Activated naive CD8-positive, alpha-beta T cell treated with anti-CD3 and anti-CD28 coated beads, Interleukin-2, amount 50 U/mL, for 24 hours (primary cell): ENCODE data around the gene KLHDC10.
"Not testable (repeated sequence)": the region's sequence is repeated elsewhere in the genome, so short reads cannot be mapped to it uniquely, and the experiment has no call there.

Experiments used
- ATAC-seq: fragments of 150-1000 bp; cut with Tn5 transposase; one replicate; pipeline ENCODE4 v1.10.0; 2021
- DNase-seq: peaks from one replicate; pipeline ENCODE4 v3.0.0; 2021
- H3K27ac Mint-ChIP-seq: one replicate; pipeline ENCODE4 v1.8.0; 2021; ENCODE audit warnings: mild to moderate bottlenecking, mixed read lengths
- H3K27me3 Mint-ChIP-seq: one replicate; pipeline ENCODE4 v1.8.0; 2021; ENCODE audit warnings: mixed read lengths
- H3K36me3 Mint-ChIP-seq: one replicate; pipeline ENCODE4 v1.8.0; 2021; ENCODE audit warnings: low read depth, mixed read lengths
- H3K4me1 Mint-ChIP-seq: one replicate; pipeline ENCODE4 v1.8.0; 2021; ENCODE audit warnings: mixed read lengths
- H3K4me3 Mint-ChIP-seq: one replicate; pipeline ENCODE4 v1.8.0; 2021; ENCODE audit warnings: mild to moderate bottlenecking, moderate library complexity, mixed read lengths
- H3K9me3 Mint-ChIP-seq: one replicate; pipeline ENCODE4 v1.8.0; 2021; ENCODE audit warnings: mixed read lengths

Gene KLHDC10

GRCh38 chr7:130118801-130119200, 48.5 kb downstream of the KLHDC10 start:
- peaks cover 19% of the 10 kb centered on the region for H3K36me3 Mint-ChIP-seq
- no peak overlapping the region for H3K27ac Mint-ChIP-seq
- DNase-seq (no peak), ATAC-seq (no peak)
- H3K4me1 Mint-ChIP-seq: peaks cover 6% of the 10 kb centered on the region
- no peaks in the 10 kb centered on the region for H3K27me3 Mint-ChIP-seq
- no peak overlapping the region for H3K4me3 Mint-ChIP-seq
- H3K9me3 Mint-ChIP-seq: no peaks in the 10 kb centered on the region

GRCh38 chr7:130123501-130123900, 53.2 kb downstream of the KLHDC10 start:
- Mint-ChIP-seq H3K27ac (no peak overlapping the region), H3K4me3 (no peak overlapping the region), H3K36me3 (peaks cover 28% of the 10 kb centered on the region), H3K4me1 (no peaks in the 10 kb centered on the region), H3K9me3 (no peaks in the 10 kb centered on the region), H3K27me3 (no peaks in the 10 kb centered on the region)
- no peak for DNase-seq
- no peak for ATAC-seq

- Mint-ChIP-seq H3K27ac (no peak overlapping the region), H3K27me3 (no peaks in the 10 kb centered on the region), H3K9me3 (no peaks in the 10 kb centered on the region), H3K4me1 (no peaks in the 10 kb centered on the region), H3K4me3 (no peak overlapping the region), H3K36me3 (peaks cover 37% of the 10 kb centered on the region)
- no peak for ATAC-seq
- no peak for DNase-seq
These were observed 54.4 kb downstream of the KLHDC10 start for GRCh38 chr7:130124711-130125110.

- not testable (repeated sequence) for DNase-seq, H3K4me3 Mint-ChIP-seq, H3K4me1 Mint-ChIP-seq, H3K27ac Mint-ChIP-seq, H3K9me3 Mint-ChIP-seq, H3K27me3 Mint-ChIP-seq, ATAC-seq
- H3K36me3 Mint-ChIP-seq: peaks cover 45% of the 10 kb centered on the region
These were observed 56.5 kb downstream of the KLHDC10 start for GRCh38 chr7:130126840-130127239.

- Mint-ChIP-seq H3K4me1 (no peaks in the 10 kb centered on the region), H3K27ac (no peak overlapping the region), H3K36me3 (peaks cover 45% of the 10 kb centered on the region), H3K4me3 (no peak overlapping the region), H3K27me3 (no peaks in the 10 kb centered on the region), H3K9me3 (no peaks in the 10 kb centered on the region)
- no peak for ATAC-seq
- no peak for DNase-seq
These were observed 57.1 kb downstream of the KLHDC10 start for GRCh38 chr7:130127404-130127803.

- Mint-ChIP-seq H3K27ac (no peak overlapping the region), H3K9me3 (no peaks in the 10 kb centered on the region), H3K36me3 (peaks cover 43% of the 10 kb centered on the region), H3K4me1 (no peaks in the 10 kb centered on the region), H3K4me3 (no peak overlapping the region), H3K27me3 (no peaks in the 10 kb centered on the region)
- no peak for ATAC-seq
- DNase-seq: no peak
These were observed 57.5 kb downstream of the KLHDC10 start for GRCh38 chr7:130127821-130128317.

GRCh38 chr7:130129011-130129411, 58.7 kb downstream of the KLHDC10 start:
- Mint-ChIP-seq H3K9me3 (no peaks in the 10 kb centered on the region), H3K27me3 (no peaks in the 10 kb centered on the region), H3K27ac (no peak overlapping the region), H3K4me1 (no peaks in the 10 kb centered on the region), H3K36me3 (peaks cover 39% of the 10 kb centered on the region), H3K4me3 (no peak overlapping the region)
- ATAC-seq (no peak), DNase-seq (no peak)

- H3K36me3 Mint-ChIP-seq: peaks cover 37% of the 10 kb centered on the region
- no peaks in the 10 kb centered on the region for H3K27me3 Mint-ChIP-seq
- H3K27ac Mint-ChIP-seq: no peak overlapping the region
- peaks cover 7% of the 10 kb centered on the region for H3K4me1 Mint-ChIP-seq
- H3K4me3 Mint-ChIP-seq: no peak overlapping the region
- no peaks in the 10 kb centered on the region for H3K9me3 Mint-ChIP-seq
- DNase-seq: no peak
- ATAC-seq: no peak
These were observed 61.0 kb downstream of the KLHDC10 start for GRCh38 chr7:130131191-130131834.

GRCh38 chr7:130131964-130132875, 61.9 kb downstream of the KLHDC10 start:
- ATAC-seq: no peak

GRCh38 chr7:130133029-130133782, 62.9 kb downstream of the KLHDC10 start:
- H3K4me3 Mint-ChIP-seq: no peak overlapping the region
- DNase-seq (no peak), ATAC-seq (no peak)
- H3K4me1 Mint-ChIP-seq: peaks cover 12% of the 10 kb centered on the region
- no peak overlapping the region for H3K27ac Mint-ChIP-seq
- H3K27me3 Mint-ChIP-seq: no peaks in the 10 kb centered on the region
- no peaks in the 10 kb centered on the region for H3K9me3 Mint-ChIP-seq
- peaks cover 31% of the 10 kb centered on the region for H3K36me3 Mint-ChIP-seq

More at GRCh38 chr7:130131964-130132875, 61.9 kb downstream of the KLHDC10 start:
- DNase-seq: no peak
- Mint-ChIP-seq H3K36me3 (peaks cover 32% of the 10 kb centered on the region), H3K4me3 (no peak overlapping the region), H3K4me1 (peaks cover 12% of the 10 kb centered on the region), H3K27me3 (no peaks in the 10 kb centered on the region), H3K9me3 (no peaks in the 10 kb centered on the region), H3K27ac (no peak overlapping the region)

- H3K9me3 Mint-ChIP-seq: no peaks in the 10 kb centered on the region
- ATAC-seq (no peak), DNase-seq (no peak)
- peaks cover 25% of the 10 kb centered on the region for H3K36me3 Mint-ChIP-seq
- H3K4me1 Mint-ChIP-seq: peaks cover 12% of the 10 kb centered on the region
- no peaks in the 10 kb centered on the region for H3K27me3 Mint-ChIP-seq
- no peak overlapping the region for H3K27ac Mint-ChIP-seq
- no peak overlapping the region for H3K4me3 Mint-ChIP-seq
These were observed 63.8 kb downstream of the KLHDC10 start for GRCh38 chr7:130134106-130134636.

GRCh38 chr7:130134726-130135125, 64.4 kb downstream of the KLHDC10 start:
- no peaks in the 10 kb centered on the region for H3K9me3 Mint-ChIP-seq
- H3K4me1 Mint-ChIP-seq: peaks cover 12% of the 10 kb centered on the region
- no peak overlapping the region for H3K4me3 Mint-ChIP-seq
- peaks cover 19% of the 10 kb centered on the region for H3K36me3 Mint-ChIP-seq
- no peak for ATAC-seq
- no peaks in the 10 kb centered on the region for H3K27me3 Mint-ChIP-seq
- H3K27ac Mint-ChIP-seq: no peak overlapping the region
- DNase-seq: no peak

- Mint-ChIP-seq H3K4me3 (no peak overlapping the region), H3K4me1 (peaks cover 15% of the 10 kb centered on the region), H3K36me3 (peaks cover 15% of the 10 kb centered on the region), H3K9me3 (no peaks in the 10 kb centered on the region), H3K27me3 (no peaks in the 10 kb centered on the region), H3K27ac (no peak overlapping the region)
- no peak for DNase-seq
- peak; percentile 60 for ATAC-seq
These were observed 65.2 kb downstream of the KLHDC10 start for GRCh38 chr7:130135208-130136205.
